Measurements from ENCODE around the gene UBE4B. TPM values are rescaled to one million over a fixed set of nuclear protein-coding genes. Genes with fewer than 3 reads are reported as not detected.

UBE4B gene
- total and polyA plus RNA-seq, 2 donors (not counting 1 experiment from before 2014, with no cell fraction given): 21.7 to 57.5 TPM

DNA sequence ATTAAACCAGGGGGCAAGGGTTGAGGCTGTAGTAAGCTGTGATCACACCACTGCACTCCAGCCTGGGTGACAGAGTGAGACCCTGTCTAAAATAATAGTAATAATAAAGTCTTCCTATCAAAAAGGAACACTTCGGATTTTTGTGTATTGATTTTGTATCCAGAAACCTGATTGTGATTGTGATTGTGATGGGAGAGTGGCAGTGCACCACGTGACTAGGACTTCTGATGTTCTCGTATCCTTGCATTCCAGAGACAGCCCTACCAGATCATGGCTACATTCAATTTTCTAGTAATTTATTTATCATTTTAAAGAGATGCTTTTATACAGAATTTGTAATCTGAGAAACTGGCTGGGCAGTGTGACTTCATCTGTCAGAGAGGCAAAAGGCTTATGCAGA is 175.1 kb downstream of the UBE4B start:
- Histone ChIP-seq H3K36me3 (replicated peaks in 1 of 2; ENCODE audit: control extremely low read depth in 1 of 2, control insufficient read depth in 1 of 2, extremely low read depth in 1 of 2, insufficient read depth in 2 of 2, low read length in 1 of 2) (no peaks in the 10 kb centered on the region), H3K27me3 (replicated peaks in 1 of 4; ENCODE audit: control extremely low read depth in 1 of 4, control insufficient read depth in 3 of 4, insufficient read depth in 4 of 4, low read length in 3 of 4) (peaks cover 0 to 4% (median under 1%) of the 10 kb centered on the region in 4 experiments), H3K9me3 (ENCODE audit: control extremely low read depth in 1 of 3, control insufficient read depth in 2 of 3, insufficient read depth in 1 of 3, low read length in 2 of 3) (no peaks in the 10 kb centered on the region), H2AFZ (ENCODE audit: insufficient read depth, low read depth, low read length, poor library complexity, severe bottlenecking) (no peak overlapping the region), H3K79me2 (ENCODE audit: control insufficient read depth, insufficient read depth, low read length) (no peaks in the 10 kb centered on the region), H3K4me3 (ENCODE audit: control extremely low read depth in 1 of 5, extremely low read depth in 1 of 5, insufficient read depth in 1 of 5, low read depth in 2 of 5, low read length in 4 of 5) (no peak overlapping the region), H3K4me1 (ENCODE audit: control insufficient read depth in 2 of 2, insufficient read depth in 2 of 2, low read length in 2 of 2) (peaks cover 6 to 18% of the 10 kb centered on the region in 2 donors), H3K9ac (ENCODE audit: low read length) (no peak overlapping the region), H3K27ac (ENCODE audit: low read length in 2 of 2) (no peak overlapping the region), H3K4me2 (replicated peaks; ENCODE audit: low read depth, low read length, poor library complexity, severe bottlenecking) (no peak overlapping the region), H4K20me1 (ENCODE audit: control insufficient read depth, insufficient read depth, low read length, poor library complexity, severe bottlenecking) (no peaks in the 10 kb centered on the region)
- WGBS (ENCODE audit: insufficient coverage): no CpG with 5 or more reads among the region's 3 CpGs
- ChIA-PET POLR2A (no interaction called here), CTCF (interaction anchor here (0.6 to 0.7 kb wide), 2 partner anchors 222 to 1054 kb away, joined by 3 read pairs; partner anchors contain the start of gene CENPS)
- no peaks in the 10 kb centered on the region for H3K27me3 Mint-ChIP-seq
- TF ChIP-seq EZH2 (IDR thresholded peaks at IDR 0.05; ENCODE audit: borderline replicate concordance, insufficient read depth, low read depth, low read length, poor library complexity, severe bottlenecking): no peak
- TF ChIP-seq, protein P1, sequence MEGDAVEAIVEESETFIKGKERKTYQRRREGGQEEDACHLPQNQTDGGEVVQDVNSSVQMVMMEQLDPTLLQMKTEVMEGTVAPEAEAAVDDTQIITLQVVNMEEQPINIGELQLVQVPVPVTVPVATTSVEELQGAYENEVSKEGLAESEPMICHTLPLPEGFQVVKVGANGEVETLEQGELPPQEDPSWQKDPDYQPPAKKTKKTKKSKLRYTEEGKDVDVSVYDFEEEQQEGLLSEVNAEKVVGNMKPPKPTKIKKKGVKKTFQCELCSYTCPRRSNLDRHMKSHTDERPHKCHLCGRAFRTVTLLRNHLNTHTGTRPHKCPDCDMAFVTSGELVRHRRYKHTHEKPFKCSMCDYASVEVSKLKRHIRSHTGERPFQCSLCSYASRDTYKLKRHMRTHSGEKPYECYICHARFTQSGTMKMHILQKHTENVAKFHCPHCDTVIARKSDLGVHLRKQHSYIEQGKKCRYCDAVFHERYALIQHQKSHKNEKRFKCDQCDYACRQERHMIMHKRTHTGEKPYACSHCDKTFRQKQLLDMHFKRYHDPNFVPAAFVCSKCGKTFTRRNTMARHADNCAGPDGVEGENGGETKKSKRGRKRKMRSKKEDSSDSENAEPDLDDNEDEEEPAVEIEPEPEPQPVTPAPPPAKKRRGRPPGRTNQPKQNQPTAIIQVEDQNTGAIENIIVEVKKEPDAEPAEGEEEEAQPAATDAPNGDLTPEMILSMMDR (IDR thresholded peaks at IDR 0.05): no peak
- DNase-seq (no peak), ATAC-seq (ENCODE audit: low read depth) (no peak)
- no peak overlapping the region for H3K4me3 Mint-ChIP-seq
- no peaks in the 10 kb centered on the region for H3K9me3 Mint-ChIP-seq (ENCODE audit: insufficient read depth)
- no peak overlapping the region for H3K27ac Mint-ChIP-seq
- H3K4me1 Mint-ChIP-seq: peaks cover 24% of the 10 kb centered on the region
- intact Hi-C loops (cut with micrococcal nuclease): no loop called here

DNA sequence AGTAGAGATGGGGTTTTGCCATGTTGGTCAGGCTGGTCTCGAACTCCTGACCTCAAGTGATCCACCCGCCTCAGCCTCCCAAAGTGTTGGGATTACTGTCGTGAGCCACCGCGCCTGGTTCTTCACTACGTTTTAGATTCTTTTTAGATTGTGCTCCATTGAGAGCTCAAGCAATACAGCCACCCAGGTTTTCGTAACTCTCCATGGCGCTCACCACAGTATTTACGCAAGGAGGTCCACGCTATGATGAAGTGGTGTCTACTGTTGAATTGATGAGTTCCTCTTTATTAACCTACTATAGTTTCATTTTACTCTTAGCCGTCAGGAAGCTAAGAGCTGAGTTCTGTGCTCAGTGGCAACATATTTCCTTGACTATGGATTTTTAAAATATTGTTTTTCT is 175.8 kb downstream of the UBE4B start:
- Histone ChIP-seq H3K27ac (ENCODE audit: low read length in 2 of 2) (no peak overlapping the region), H4K20me1 (ENCODE audit: control insufficient read depth, insufficient read depth, low read length, poor library complexity, severe bottlenecking) (no peaks in the 10 kb centered on the region), H3K79me2 (ENCODE audit: control insufficient read depth, insufficient read depth, low read length) (no peaks in the 10 kb centered on the region), H3K4me1 (ENCODE audit: control insufficient read depth in 2 of 2, insufficient read depth in 2 of 2, low read length in 2 of 2) (peaks cover 6 to 18% of the 10 kb centered on the region in 2 donors), H3K9ac (ENCODE audit: low read length) (no peak overlapping the region), H3K9me3 (ENCODE audit: control extremely low read depth in 1 of 3, control insufficient read depth in 2 of 3, insufficient read depth in 1 of 3, low read length in 2 of 3) (no peaks in the 10 kb centered on the region), H3K4me2 (replicated peaks; ENCODE audit: low read depth, low read length, poor library complexity, severe bottlenecking) (peak overlapping the region; percentile 4), H3K27me3 (replicated peaks in 1 of 4; ENCODE audit: control extremely low read depth in 1 of 4, control insufficient read depth in 3 of 4, insufficient read depth in 4 of 4, low read length in 3 of 4) (peaks cover 0 to 4% (median under 1%) of the 10 kb centered on the region in 4 experiments), H2AFZ (ENCODE audit: insufficient read depth, low read depth, low read length, poor library complexity, severe bottlenecking) (no peak overlapping the region), H3K4me3 (ENCODE audit: control extremely low read depth in 1 of 5, extremely low read depth in 1 of 5, insufficient read depth in 1 of 5, low read depth in 2 of 5, low read length in 4 of 5) (peak overlapping the region in 1 of 5 experiments; percentile 9), H3K36me3 (replicated peaks in 1 of 2; ENCODE audit: control extremely low read depth in 1 of 2, control insufficient read depth in 1 of 2, extremely low read depth in 1 of 2, insufficient read depth in 2 of 2, low read length in 1 of 2) (no peaks in the 10 kb centered on the region)
- no peaks in the 10 kb centered on the region for H3K9me3 Mint-ChIP-seq (ENCODE audit: insufficient read depth)
- H3K27me3 Mint-ChIP-seq: no peaks in the 10 kb centered on the region
- CTCF ChIA-PET: interaction anchor here (0.7 to 2.4 kb wide), 5 partner anchors 12 to 222 kb away, joined by 3 to 15 read pairs (median 3); partner anchors contain the start of gene CENPS
- H3K27ac Mint-ChIP-seq: peak overlapping the region; percentile 41
- TF ChIP-seq, protein P1 (IDR thresholded peaks at IDR 0.05): no peak
- TF ChIP-seq EZH2 (IDR thresholded peaks at IDR 0.05; ENCODE audit: borderline replicate concordance, insufficient read depth, low read depth, low read length, poor library complexity, severe bottlenecking): no peak
- ATAC-seq (ENCODE audit: low read depth) (no peak), DNase-seq (peak; percentile 50)
- H3K4me1 Mint-ChIP-seq: peaks cover 24% of the 10 kb centered on the region
- POLR2A ChIA-PET: interaction anchor here (0.5 kb wide), 1 partner anchor 14 kb away, joined by 3 read pairs; no protein-coding TSS in a partner anchor
- intact Hi-C loops (cut with micrococcal nuclease): no loop called here
- 89% methylated on average over 6 of the region's 11 CpGs for WGBS (ENCODE audit: insufficient coverage)
- peak overlapping the region; percentile 66 for H3K4me3 Mint-ChIP-seq

Measured in B cell (primary cell).